ENCODE measurements around the gene PCP4L1. TPM values are rescaled to one million over a fixed set of nuclear protein-coding genes. Genes with fewer than 3 reads are reported as not detected.
A peak's percentile ranks its signal among the peaks of the same experiment; 100 is the strongest.

The PCP4L1 gene
- total RNA-seq, 1 donor from 2014 or later: 0.69 TPM

- no peaks in the 10 kb centered on the region for H3K36me3 Mint-ChIP-seq
- TF ChIP-seq EZH2 (IDR thresholded peaks at IDR 0.05) (no peak), EZH2phosphoT487 (IDR thresholded peaks at IDR 0.05) (no peak), CTCF (IDR thresholded peaks at IDR 0.05) (peak; percentile 30)
- Histone ChIP-seq H3K4me2 (no peak overlapping the region), H3K27ac (no peak overlapping the region), H2AFZ (replicated peaks) (no peak overlapping the region), H3K4me3 (no peak overlapping the region), H3K9me3 (ENCODE audit: low read depth) (no peaks in the 10 kb centered on the region), H3K27me3 (no peaks in the 10 kb centered on the region), H3K36me3 (no peaks in the 10 kb centered on the region), H3F3A (ENCODE audit: low read depth) (peaks cover 12% of the 10 kb centered on the region), H3K4me1 (peaks cover 9% of the 10 kb centered on the region), H4K20me1 (ENCODE audit: low read depth) (no peaks in the 10 kb centered on the region), H3K79me2 (ENCODE audit: low read depth) (no peaks in the 10 kb centered on the region), H3K9ac (no peak overlapping the region)
- H3K9me3 Mint-ChIP-seq: no peaks in the 10 kb centered on the region
- H3K27ac Mint-ChIP-seq: no peak overlapping the region
- DNase-seq (ENCODE audit: low spot score): peak; percentile 39
- no peak overlapping the region for H3K4me3 Mint-ChIP-seq
- peaks cover 2% of the 10 kb centered on the region for H3K27me3 Mint-ChIP-seq (ENCODE audit: insufficient read depth, low read depth)
- H3K4me1 Mint-ChIP-seq: peaks cover 21% of the 10 kb centered on the region
These were observed 28.6 kb upstream of the PCP4L1 start for GRCh38 chr1:161229896-161230295.

- no peak overlapping the region for H3K27ac Mint-ChIP-seq
- peaks cover 15% of the 10 kb centered on the region for H3K4me1 Mint-ChIP-seq
- Histone ChIP-seq H3K4me2 (no peak overlapping the region), H3K36me3 (no peaks in the 10 kb centered on the region), H3K9me3 (ENCODE audit: low read depth) (no peaks in the 10 kb centered on the region), H3K9ac (no peak overlapping the region), H4K20me1 (ENCODE audit: low read depth) (no peaks in the 10 kb centered on the region), H3K27ac (no peak overlapping the region), H3F3A (ENCODE audit: low read depth) (peaks cover 6% of the 10 kb centered on the region), H2AFZ (replicated peaks) (no peak overlapping the region), H3K27me3 (no peaks in the 10 kb centered on the region), H3K4me1 (peaks cover 9% of the 10 kb centered on the region), H3K79me2 (ENCODE audit: low read depth) (no peaks in the 10 kb centered on the region), H3K4me3 (no peak overlapping the region)
- H3K4me3 Mint-ChIP-seq: no peak overlapping the region
- no peak for TF ChIP-seq EZH2phosphoT487 (IDR thresholded peaks at IDR 0.05)
- TF ChIP-seq EZH2 (IDR thresholded peaks at IDR 0.05): no peak
- TF ChIP-seq CTCF (IDR thresholded peaks at IDR 0.05): no peak
- peaks cover 2% of the 10 kb centered on the region for H3K27me3 Mint-ChIP-seq (ENCODE audit: insufficient read depth, low read depth)
- DNase-seq (ENCODE audit: low spot score): no peak
- no peaks in the 10 kb centered on the region for H3K9me3 Mint-ChIP-seq
- no peaks in the 10 kb centered on the region for H3K36me3 Mint-ChIP-seq
These were observed 27.8 kb upstream of the PCP4L1 start for GRCh38 chr1:161230762-161231161.

GRCh38 chr1:161233102-161233501, 25.4 kb upstream of the PCP4L1 start:
- H3F3A ChIP-seq (ENCODE audit: low read depth): no peaks in the 10 kb centered on the region
- Mint-ChIP-seq H3K4me1 (no peaks in the 10 kb centered on the region), H3K36me3 (no peaks in the 10 kb centered on the region), H3K27me3 (ENCODE audit: insufficient read depth, low read depth) (peaks cover 7% of the 10 kb centered on the region), H3K27ac (no peak overlapping the region), H3K9me3 (no peaks in the 10 kb centered on the region), H3K4me3 (no peak overlapping the region)
- no peaks in the 10 kb centered on the region for H3K4me1 ChIP-seq
- no peak for DNase-seq (ENCODE audit: low spot score)
- H3K4me2 ChIP-seq: no peak overlapping the region
- no peaks in the 10 kb centered on the region for H3K27me3 ChIP-seq
- no peaks in the 10 kb centered on the region for H3K79me2 ChIP-seq (ENCODE audit: low read depth)
- H3K27ac ChIP-seq: no peak overlapping the region
- TF ChIP-seq EZH2phosphoT487 (IDR thresholded peaks at IDR 0.05) (no peak), CTCF (IDR thresholded peaks at IDR 0.05) (no peak), EZH2 (IDR thresholded peaks at IDR 0.05) (no peak)
- no peaks in the 10 kb centered on the region for H4K20me1 ChIP-seq (ENCODE audit: low read depth)
- H3K4me3 ChIP-seq: no peak overlapping the region
- H3K36me3 ChIP-seq: no peaks in the 10 kb centered on the region
- H3K9ac ChIP-seq: no peak overlapping the region
- H2AFZ ChIP-seq (replicated peaks): no peak overlapping the region
- no peaks in the 10 kb centered on the region for H3K9me3 ChIP-seq (ENCODE audit: low read depth)

Measured in neural progenitor cell (in vitro differentiated cells).